Breast epithelium (tissue), 3 donors: Measurements from ENCODE around the gene CADPS.

Experiments used
- POLR2A ChIP-seq: fragments of 450-650 bp; IDR thresholded peaks from one replicate; pipeline ENCODE4 v1.6.1; 2016; ENCODE audit warnings: antibody characterized with exemption, mild to moderate bottlenecking, moderate library complexity
- POLR2AphosphoS5 ChIP-seq, 3 donors: sonication (generic); formaldehyde crosslinking; IDR thresholded peaks; one replicate each; pipeline ENCODE4 v1.6.1; 2017; ENCODE audit warnings: antibody characterized with exemption in 3 of 3
- TF ChIP-seq, protein P1 (sequence below), 3 donors: fragments of 450-650 bp; IDR thresholded peaks; one replicate each; pipeline ENCODE4 v1.5.1; 2016 to 2017; ENCODE audit warnings: antibody characterized with exemption in 3 of 3, mild to moderate bottlenecking in 3 of 3, moderate library complexity in 3 of 3

DNA sequence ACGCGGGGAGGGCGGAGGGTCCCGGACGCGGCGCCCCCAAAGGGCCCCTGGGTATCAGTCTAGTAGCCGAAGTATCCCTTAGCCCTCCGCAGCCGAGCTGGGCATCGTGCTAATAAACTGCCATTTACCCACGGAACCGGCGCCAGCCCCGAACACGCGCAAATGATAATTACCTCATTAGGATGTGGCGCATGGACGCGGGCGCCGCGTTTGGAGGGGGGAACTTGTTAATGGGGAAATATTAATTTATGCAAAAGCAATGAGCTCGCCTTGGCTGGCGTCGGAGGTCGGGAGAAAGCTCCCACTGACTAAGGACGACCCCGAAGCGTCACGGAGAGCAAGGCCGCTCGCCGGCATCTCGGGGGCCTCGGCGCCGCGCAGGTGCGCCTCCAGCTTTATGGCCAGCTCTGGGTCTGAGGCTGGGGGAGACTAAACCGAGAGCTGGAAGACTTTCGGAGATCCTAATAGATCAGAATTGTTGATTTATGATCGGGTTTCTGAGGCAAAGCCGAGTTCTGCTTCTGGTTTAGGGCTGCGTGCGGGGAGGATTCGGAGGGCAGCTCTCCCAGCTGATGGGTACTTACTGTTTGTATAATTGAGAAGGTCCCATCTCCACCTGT lies 501.4 kb downstream of the CADPS start:
- TF ChIP-seq, protein P1, sequence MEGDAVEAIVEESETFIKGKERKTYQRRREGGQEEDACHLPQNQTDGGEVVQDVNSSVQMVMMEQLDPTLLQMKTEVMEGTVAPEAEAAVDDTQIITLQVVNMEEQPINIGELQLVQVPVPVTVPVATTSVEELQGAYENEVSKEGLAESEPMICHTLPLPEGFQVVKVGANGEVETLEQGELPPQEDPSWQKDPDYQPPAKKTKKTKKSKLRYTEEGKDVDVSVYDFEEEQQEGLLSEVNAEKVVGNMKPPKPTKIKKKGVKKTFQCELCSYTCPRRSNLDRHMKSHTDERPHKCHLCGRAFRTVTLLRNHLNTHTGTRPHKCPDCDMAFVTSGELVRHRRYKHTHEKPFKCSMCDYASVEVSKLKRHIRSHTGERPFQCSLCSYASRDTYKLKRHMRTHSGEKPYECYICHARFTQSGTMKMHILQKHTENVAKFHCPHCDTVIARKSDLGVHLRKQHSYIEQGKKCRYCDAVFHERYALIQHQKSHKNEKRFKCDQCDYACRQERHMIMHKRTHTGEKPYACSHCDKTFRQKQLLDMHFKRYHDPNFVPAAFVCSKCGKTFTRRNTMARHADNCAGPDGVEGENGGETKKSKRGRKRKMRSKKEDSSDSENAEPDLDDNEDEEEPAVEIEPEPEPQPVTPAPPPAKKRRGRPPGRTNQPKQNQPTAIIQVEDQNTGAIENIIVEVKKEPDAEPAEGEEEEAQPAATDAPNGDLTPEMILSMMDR (IDR thresholded peaks at IDR 0.05), result no peak
- TF ChIP-seq POLR2A (no peak), POLR2AphosphoS5 (IDR thresholded peaks at IDR 0.05) (no peak)
